Measurements from ENCODE around the gene ATP9B. TPM values are rescaled to one million over a fixed set of nuclear protein-coding genes. Genes with fewer than 3 reads are reported as not detected.

The ATP9B gene
- total and polyA plus RNA-seq, 8 donors, result 29.2 to 41.5 (median 38.3) TPM

DNA sequence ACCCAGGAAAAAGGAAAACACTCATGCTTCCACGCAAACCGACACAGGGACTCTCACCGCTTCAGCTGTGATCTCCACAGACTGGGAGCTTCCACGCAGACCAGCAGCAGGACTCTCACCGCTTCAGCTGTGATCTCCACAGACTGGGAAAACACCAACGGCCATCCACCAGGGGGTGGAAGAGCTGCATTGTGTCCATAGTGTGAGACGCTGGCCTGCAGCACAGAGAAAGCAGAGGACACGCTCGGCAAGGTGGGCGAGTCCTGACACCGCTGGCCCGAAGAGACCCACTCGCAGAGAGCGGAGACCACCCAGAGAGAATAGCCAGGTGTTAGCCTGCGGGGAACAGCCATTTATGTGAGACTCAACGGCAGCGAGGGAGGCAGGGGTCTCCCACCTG is 284.1 kb downstream of the ATP9B start:
- intact Hi-C loops (cut with DNase I), result no loop called here
- H3K36me3 ChIP-seq, result peaks cover 0 to 59% of the 10 kb centered on the region in 2 donors
- ATAC-seq (no peak), DNase-seq (no peak)
- H3K27me3 ChIP-seq, result no peaks in the 10 kb centered on the region
- H3K9me3 ChIP-seq, result no peaks in the 10 kb centered on the region
- H3K27ac ChIP-seq, result no peak overlapping the region
- H3K4me1 ChIP-seq, result no peaks in the 10 kb centered on the region
- H3K4me3 ChIP-seq, result no peak overlapping the region
- TF ChIP-seq, protein P1, sequence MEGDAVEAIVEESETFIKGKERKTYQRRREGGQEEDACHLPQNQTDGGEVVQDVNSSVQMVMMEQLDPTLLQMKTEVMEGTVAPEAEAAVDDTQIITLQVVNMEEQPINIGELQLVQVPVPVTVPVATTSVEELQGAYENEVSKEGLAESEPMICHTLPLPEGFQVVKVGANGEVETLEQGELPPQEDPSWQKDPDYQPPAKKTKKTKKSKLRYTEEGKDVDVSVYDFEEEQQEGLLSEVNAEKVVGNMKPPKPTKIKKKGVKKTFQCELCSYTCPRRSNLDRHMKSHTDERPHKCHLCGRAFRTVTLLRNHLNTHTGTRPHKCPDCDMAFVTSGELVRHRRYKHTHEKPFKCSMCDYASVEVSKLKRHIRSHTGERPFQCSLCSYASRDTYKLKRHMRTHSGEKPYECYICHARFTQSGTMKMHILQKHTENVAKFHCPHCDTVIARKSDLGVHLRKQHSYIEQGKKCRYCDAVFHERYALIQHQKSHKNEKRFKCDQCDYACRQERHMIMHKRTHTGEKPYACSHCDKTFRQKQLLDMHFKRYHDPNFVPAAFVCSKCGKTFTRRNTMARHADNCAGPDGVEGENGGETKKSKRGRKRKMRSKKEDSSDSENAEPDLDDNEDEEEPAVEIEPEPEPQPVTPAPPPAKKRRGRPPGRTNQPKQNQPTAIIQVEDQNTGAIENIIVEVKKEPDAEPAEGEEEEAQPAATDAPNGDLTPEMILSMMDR (IDR thresholded peaks at IDR 0.05), result no peak

DNA sequence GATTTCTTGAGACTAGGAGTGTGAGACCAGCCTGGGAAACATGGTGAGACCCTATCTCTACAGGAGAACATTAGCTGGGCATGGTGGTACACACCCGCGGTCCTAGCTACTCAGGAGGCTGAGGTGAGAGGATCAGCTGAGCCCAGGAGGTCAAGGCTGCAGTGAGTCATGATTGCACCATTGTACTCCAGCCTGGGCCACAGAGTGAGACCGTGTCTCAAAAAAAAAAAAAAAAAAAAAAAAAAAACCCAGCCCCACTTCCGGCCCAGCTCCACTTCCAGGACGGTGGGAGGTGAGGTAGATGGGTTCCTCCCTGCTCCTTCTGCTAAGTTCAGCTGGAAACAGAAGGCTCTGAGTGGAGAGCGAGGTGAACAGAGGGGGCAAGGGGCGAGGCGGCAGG is 285.2 kb downstream of the ATP9B start:
- TF ChIP-seq, protein P1 (IDR thresholded peaks at IDR 0.05), result no peak
- DNase-seq (no peak), ATAC-seq (no peak)
- peaks cover 0 to 53% of the 10 kb centered on the region in 2 donors for H3K36me3 ChIP-seq
- no peaks in the 10 kb centered on the region for H3K27me3 ChIP-seq
- H3K4me3 ChIP-seq, result no peak overlapping the region
- no peak overlapping the region for H3K27ac ChIP-seq
- H3K4me1 ChIP-seq, result no peaks in the 10 kb centered on the region
- intact Hi-C loops (cut with DNase I), result no loop called here
- no peaks in the 10 kb centered on the region for H3K9me3 ChIP-seq

DNA sequence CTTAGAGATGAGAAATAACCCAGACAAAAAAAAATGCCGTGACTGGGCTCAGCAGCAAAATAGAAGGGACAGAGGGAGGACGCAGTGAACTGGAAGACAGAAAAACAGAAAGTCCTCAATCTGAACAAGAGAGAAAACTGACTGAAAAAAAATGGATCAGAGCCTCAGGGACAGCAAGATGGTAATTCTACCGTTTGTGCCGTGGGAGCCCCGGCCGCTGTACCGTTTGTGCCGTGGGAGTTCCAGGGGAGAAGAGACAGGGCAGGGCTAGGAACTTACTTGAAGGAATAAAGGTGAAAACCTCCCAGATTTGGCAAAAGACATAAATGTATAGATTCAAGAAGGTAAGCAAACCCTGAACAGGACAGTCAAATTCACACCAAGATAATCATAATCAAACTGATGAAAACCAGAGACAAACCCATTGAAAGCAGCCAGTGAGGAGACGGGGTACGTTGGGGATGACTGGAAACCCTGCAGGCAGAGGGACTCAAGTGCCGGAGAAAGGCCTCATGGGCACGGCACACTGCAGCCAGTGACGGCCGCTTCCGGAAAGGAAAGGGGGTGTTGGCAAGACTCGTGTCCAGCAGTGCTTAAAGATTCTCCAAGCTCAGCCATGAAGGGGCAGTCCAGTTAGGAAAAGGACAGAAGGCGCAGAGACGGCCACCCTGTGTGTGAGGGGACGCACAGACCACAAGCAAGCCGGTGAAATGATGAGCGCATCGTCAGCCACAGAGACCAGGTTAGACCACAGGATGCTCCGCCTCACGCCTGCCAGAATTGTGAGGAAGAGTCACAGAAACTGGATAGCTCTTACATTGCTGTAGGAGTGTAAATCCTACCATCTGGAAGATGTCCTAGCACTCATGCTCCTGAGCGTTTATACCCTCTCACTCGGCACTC is 286.5 kb downstream of the ATP9B start:
- Histone ChIP-seq H3K27me3 (no peaks in the 10 kb centered on the region), H3K36me3 (peaks cover 0 to 54% of the 10 kb centered on the region in 2 donors), H3K4me3 (no peak overlapping the region), H3K9me3 (no peaks in the 10 kb centered on the region), H3K27ac (no peak overlapping the region), H3K4me1 (no peaks in the 10 kb centered on the region)
- intact Hi-C loops (cut with DNase I), result no loop called here
- ATAC-seq (no peak), DNase-seq (no peak)
- TF ChIP-seq, protein P1 (IDR thresholded peaks at IDR 0.05), result no peak

DNA sequence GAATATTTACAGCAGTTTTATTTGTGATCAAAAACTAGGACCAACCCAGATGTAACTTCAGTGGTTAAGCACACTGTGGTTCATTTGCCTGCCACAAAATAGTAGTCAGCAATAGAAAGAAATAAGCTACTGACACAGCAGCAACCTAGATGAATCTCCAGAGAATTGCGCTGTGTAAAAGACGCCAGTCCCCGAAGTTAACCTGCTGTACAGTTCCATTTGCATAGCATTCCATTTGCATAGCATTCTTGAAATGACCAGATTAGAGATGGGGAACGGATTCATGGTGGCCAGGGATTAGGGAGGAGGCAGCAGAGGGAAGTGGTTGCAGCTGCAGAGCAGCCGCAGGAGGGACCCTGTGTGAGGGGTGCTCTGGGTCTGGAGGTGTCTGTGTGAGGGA is 287.2 kb downstream of the ATP9B start:
- no peaks in the 10 kb centered on the region for H3K9me3 ChIP-seq
- H3K4me1 ChIP-seq, result no peaks in the 10 kb centered on the region
- H3K27me3 ChIP-seq, result no peaks in the 10 kb centered on the region
- H3K27ac ChIP-seq, result no peak overlapping the region
- H3K4me3 ChIP-seq, result no peak overlapping the region
- ATAC-seq, result no peak
- intact Hi-C loops (cut with DNase I), result no loop called here
- TF ChIP-seq, protein P1 (IDR thresholded peaks at IDR 0.05), result no peak
- DNase-seq, result no peak
- H3K36me3 ChIP-seq, result peaks cover 0 to 54% of the 10 kb centered on the region in 2 donors

DNA sequence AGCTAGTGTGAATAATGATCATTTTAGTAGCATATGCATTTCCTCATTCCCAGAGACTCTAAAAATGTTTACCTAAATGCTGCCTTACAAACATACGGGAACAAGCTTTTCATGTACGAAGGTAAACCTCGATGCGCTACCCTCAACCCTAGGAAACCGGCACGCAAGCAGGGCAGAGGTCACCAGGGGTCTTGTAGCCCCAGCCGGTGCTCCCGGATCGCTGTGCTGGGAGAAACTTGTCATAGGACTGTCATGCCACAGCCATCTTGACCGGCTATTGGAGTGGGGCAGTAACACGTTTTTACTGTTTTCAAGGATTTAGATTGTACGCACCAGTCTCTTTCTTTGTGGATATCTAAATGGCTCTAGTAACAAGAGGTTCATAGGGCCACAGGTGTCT is 291.7 kb downstream of the ATP9B start:
- TF ChIP-seq, protein P1 (IDR thresholded peaks at IDR 0.05), result no peak
- H3K4me1 ChIP-seq, result no peaks in the 10 kb centered on the region
- no peak overlapping the region for H3K27ac ChIP-seq
- no peak for ATAC-seq
- DNase-seq, result no peak
- intact Hi-C loops (cut with DNase I), result no loop called here
- peaks cover 0 to 58% of the 10 kb centered on the region in 2 donors for H3K36me3 ChIP-seq
- H3K27me3 ChIP-seq, result no peaks in the 10 kb centered on the region
- H3K4me3 ChIP-seq, result no peak overlapping the region
- no peaks in the 10 kb centered on the region for H3K9me3 ChIP-seq
